GM21367 (cell line): Measurements from ENCODE around the gene NEIL1.

Experiments
- ATAC-seq: cut with Tn5 transposase; IDR thresholded peaks from one replicate; pipeline ENCODE4 v1.9.1; 2021; ENCODE audit not compliant: unreplicated experiment

Gene NEIL1

GRCh38 chr15:75356006-75356405, 9.2 kb downstream of the NEIL1 start:
- no peak for ATAC-seq

GRCh38 chr15:75356517-75356916, 9.7 kb downstream of the NEIL1 start:
- no peak for ATAC-seq

GRCh38 chr15:75357976-75358673, 11.3 kb downstream of the NEIL1 start:
- ATAC-seq, result no peak

- ATAC-seq, result no peak
Observed at GRCh38 chr15:75358771-75359536, 12.1 kb downstream of the NEIL1 start.

- no peak for ATAC-seq
Observed at GRCh38 chr15:75359537-75360250, 12.9 kb downstream of the NEIL1 start.

GRCh38 chr15:75360391-75360790, 13.6 kb downstream of the NEIL1 start:
- no peak for ATAC-seq

GRCh38 chr15:75360856-75361255, 14.0 kb downstream of the NEIL1 start:
- ATAC-seq, result no peak

GRCh38 chr15:75361361-75361988, 14.6 kb downstream of the NEIL1 start:
- ATAC-seq, result no peak

- no peak for ATAC-seq
Observed at GRCh38 chr15:75361989-75362641, 15.3 kb downstream of the NEIL1 start.

GRCh38 chr15:75362642-75363249, 15.9 kb downstream of the NEIL1 start:
- no peak for ATAC-seq

GRCh38 chr15:75363786-75364185, 16.9 kb downstream of the NEIL1 start:
- no peak for ATAC-seq

- no peak for ATAC-seq
Observed at GRCh38 chr15:75364881-75365280, 18.0 kb downstream of the NEIL1 start.

- ATAC-seq, result no peak
Observed at GRCh38 chr15:75366163-75366562, 19.3 kb downstream of the NEIL1 start.

GRCh38 chr15:75367006-75367405, 20.2 kb downstream of the NEIL1 start:
- no peak for ATAC-seq

- ATAC-seq, result no peak
Observed at GRCh38 chr15:75367406-75367912, 20.6 kb downstream of the NEIL1 start.

- ATAC-seq, result peak; percentile 74
Observed at GRCh38 chr15:75367913-75368688, 21.3 kb downstream of the NEIL1 start, which contains the start of gene MAN2C1. Gene MAN2C1, minus strand, starts transcription at chr15:75368607. Its CDS starts 24 bp downstream, at chr15:75368583.

GRCh38 chr15:75368689-75369239, 21.9 kb downstream of the NEIL1 start:
- ATAC-seq, result no peak

GRCh38 chr15:75369897-75370581, 23.2 kb downstream of the NEIL1 start:
- ATAC-seq, result no peak
